HepG2 (cell line): ENCODE results near the gene UVSSA. TPM values are rescaled to one million over a fixed set of nuclear protein-coding genes. Genes with fewer than 3 reads are reported as not detected.

Experiments used
- AGO2 ChIP-seq: fragments of 200-400 bp; formaldehyde crosslinking; optimal IDR thresholded peaks from 2 replicates; pipeline ENCODE3; 2017; ENCODE audit warnings: mild to moderate bottlenecking, low read depth, low read length, moderate library complexity
- FOXC1 ChIP-seq: sonication (generic); formaldehyde crosslinking; IDR thresholded peaks from 2 replicates; pipeline ENCODE4 v1.8.0; 2022; ENCODE audit warnings: mild to moderate bottlenecking, missing genetic modification reagents, borderline replicate concordance
- GZF1 ChIP-seq: sonication (generic); formaldehyde crosslinking; IDR thresholded peaks from 2 replicates; pipeline ENCODE4 v1.5.1; 2020; ENCODE audit warnings: mild to moderate bottlenecking, missing genetic modification reagents
- IRF2 ChIP-seq: IDR thresholded peaks from 2 replicates; pipeline ENCODE4 v1.6.1; 2018; ENCODE audit warnings: missing genetic modification reagents, missing compliant biosample characterization
- IRX3 ChIP-seq: sonication (generic); formaldehyde crosslinking; IDR thresholded peaks from 2 replicates; pipeline ENCODE4 v1.8.1; 2023; ENCODE audit warnings: mild to moderate bottlenecking, low read depth, missing genetic modification reagents, borderline replicate concordance
- KDM1A ChIP-seq: IDR thresholded peaks from 2 replicates; pipeline ENCODE4 v1.6.1; 2016; ENCODE audit warnings: missing compliant biosample characterization
- KLF16 ChIP-seq, 2 experiments: sonication (generic) in 1 of 2; formaldehyde crosslinking in 1 of 2; IDR thresholded peaks; 2 replicates each; pipeline versions ENCODE4 v1.6.1 to v1.8.0; 2016 to 2023; ENCODE audit warnings: missing genetic modification reagents in 2 of 2, missing compliant biosample characterization in 1 of 2
- RXRB ChIP-seq: IDR thresholded peaks from 2 replicates; pipeline ENCODE4 v1.6.1; 2016; ENCODE audit warnings: borderline replicate concordance, missing genetic modification reagents, missing compliant biosample characterization
- TBX2 ChIP-seq: sonication (generic); formaldehyde crosslinking; IDR thresholded peaks from 2 replicates; pipeline ENCODE4 v1.5.0; 2020; ENCODE audit warnings: missing genetic modification reagents, mild to moderate bottlenecking, borderline replicate concordance
- U2AF2 ChIP-seq: fragments of 200-400 bp; formaldehyde crosslinking; IDR thresholded peaks from 2 replicates; pipeline ENCODE4 v1.6.1; 2017; ENCODE audit warnings: low read depth, mild to moderate bottlenecking, low read length
- USF2 ChIP-seq, 2 experiments: sonication (generic) in 1 of 2; formaldehyde crosslinking in 1 of 2; IDR thresholded peaks; 2 replicates each; pipeline versions ENCODE4 v1.5.1 to v1.6.1; 2011 to 2020; ENCODE audit warnings: borderline replicate concordance in 1 of 2, low read depth in 1 of 2, low read length in 1 of 2, mild to moderate bottlenecking in 1 of 2, missing genetic modification reagents in 1 of 2, moderate library complexity in 1 of 2
- ZNF367 ChIP-seq: sonication (generic); formaldehyde crosslinking; IDR thresholded peaks from 2 replicates; pipeline ENCODE4 v1.4.0; 2020; ENCODE audit warnings: missing genetic modification reagents, borderline replicate concordance
- ZNF432 ChIP-seq: sonication (generic); formaldehyde crosslinking; IDR thresholded peaks from 2 replicates; pipeline ENCODE4 v1.5.0; 2020; ENCODE audit warnings: missing genetic modification reagents, mild to moderate bottlenecking, borderline replicate concordance
- ZNF513 ChIP-seq: sonication (generic); formaldehyde crosslinking; conservative IDR thresholded peaks from 2 replicates; pipeline ENCODE4 v1.5.0; 2020; ENCODE audit warnings: missing genetic modification reagents
- ZNF615 ChIP-seq: sonication (generic); formaldehyde crosslinking; IDR thresholded peaks from 2 replicates; pipeline ENCODE4 v1.5.0; 2020; ENCODE audit warnings: mild to moderate bottlenecking, missing genetic modification reagents, borderline replicate concordance
- ZNF703 ChIP-seq: sonication (generic); formaldehyde crosslinking; IDR thresholded peaks from 2 replicates; pipeline ENCODE4 v1.5.1; 2020; ENCODE audit warnings: missing genetic modification reagents, mild to moderate bottlenecking, moderate library complexity, borderline replicate concordance
- ZSCAN21 ChIP-seq: sonication (generic); formaldehyde crosslinking; IDR thresholded peaks from 2 replicates; pipeline ENCODE4 v1.8.0; 2022; ENCODE audit warnings: mild to moderate bottlenecking, missing genetic modification reagents, moderate library complexity, borderline replicate concordance
- polyA plus RNA-seq, 8 experiments: library from polyadenylated mRNA; depleted of rRNA in 3 of 8; stranded (reverse) in 7 of 8; unstranded in 1 of 8; fragments of >200 nt; fragmentation: Illumina TruSeq in 4 of 8; extraction: Trizol in 4 of 8; gene quantifications; 2 replicates each; pipeline versions ENCODE4 v1.2.1 to v1.2.3, GENCODE V29; 2011 to 2016; ENCODE audit warnings: low read depth in 4 of 8, missing spikeins in 1 of 8, mixed read lengths in 1 of 8; ENCODE audit not compliant: insufficient read depth in 1 of 8
- total RNA-seq, 5 experiments: library from RNA; depleted of rRNA; stranded (reverse); fragments of >200 nt; fragmentation: Illumina TruSeq; extraction: Trizol; gene quantifications; 2 replicates each; pipeline ENCODE4 v1.2.3, GENCODE V29; 2016; ENCODE audit warnings: low read depth in 1 of 5
- TF ChIP-seq, protein P1 (sequence below): sonication (generic); formaldehyde crosslinking; IDR thresholded peaks from 2 replicates; pipeline ENCODE4 v1.5.1; 2020; ENCODE audit warnings: missing genetic modification reagents, mild to moderate bottlenecking, borderline replicate concordance
- TF ChIP-seq, protein P2 (sequence below): sonication (generic); formaldehyde crosslinking; IDR thresholded peaks from 2 replicates; pipeline ENCODE4 v1.5.1; 2020; ENCODE audit warnings: mild to moderate bottlenecking, missing genetic modification reagents, moderate library complexity

The UVSSA gene
- total and polyA plus RNA-seq, 2 of the 13 experiments (the other 11 are each of a cell fraction or from before 2014, with no cell fraction given): 4.6 to 8.4 TPM

GRCh38 chr4:1346781-1347409 is at the start of gene UVSSA (continued):
- TF ChIP-seq FOXC1 (CRISPR knock-in tag) (no peak), ZNF432 (no peak), ZSCAN21 (peak; percentile 80; the same call in 1 of the 2 replicates), IRF2 (CRISPR knock-in tag) (peak; percentile 67; the same call in 1 of the 2 replicates), TBX2 (0 out of 2 replicates have a peak, but pooled peaks have one; percentile 52), KDM1A (no peak), ZNF615 (CRISPR knock-in tag) (no peak), ZNF703 (CRISPR knock-in tag) (no peak), U2AF2 (no peak), USF2 (IDR thresholded peaks at IDR 0.05; ENCODE audit: low read depth, low read length) (peak; percentile 87), USF2 (CRISPR knock-in tag; IDR thresholded peaks at IDR 0.05; ENCODE audit: borderline replicate concordance) (peak; percentile 94; the same call in 1 of the 2 replicates), AGO2 (no peak), GZF1 (CRISPR knock-in tag) (no peak), IRX3 (no peak), RXRB (peak; percentile 58; the same call in 1 of the 2 replicates), ZNF367 (CRISPR knock-in tag) (no peak), KLF16 (CRISPR knock-in tag; IDR thresholded peaks at IDR 0.05) (peak in 1 of 2 experiments; percentile 41; a peak in 1 of 4 replicates), ZNF513 (CRISPR knock-in tag) (no peak)
- TF ChIP-seq, protein P1, sequence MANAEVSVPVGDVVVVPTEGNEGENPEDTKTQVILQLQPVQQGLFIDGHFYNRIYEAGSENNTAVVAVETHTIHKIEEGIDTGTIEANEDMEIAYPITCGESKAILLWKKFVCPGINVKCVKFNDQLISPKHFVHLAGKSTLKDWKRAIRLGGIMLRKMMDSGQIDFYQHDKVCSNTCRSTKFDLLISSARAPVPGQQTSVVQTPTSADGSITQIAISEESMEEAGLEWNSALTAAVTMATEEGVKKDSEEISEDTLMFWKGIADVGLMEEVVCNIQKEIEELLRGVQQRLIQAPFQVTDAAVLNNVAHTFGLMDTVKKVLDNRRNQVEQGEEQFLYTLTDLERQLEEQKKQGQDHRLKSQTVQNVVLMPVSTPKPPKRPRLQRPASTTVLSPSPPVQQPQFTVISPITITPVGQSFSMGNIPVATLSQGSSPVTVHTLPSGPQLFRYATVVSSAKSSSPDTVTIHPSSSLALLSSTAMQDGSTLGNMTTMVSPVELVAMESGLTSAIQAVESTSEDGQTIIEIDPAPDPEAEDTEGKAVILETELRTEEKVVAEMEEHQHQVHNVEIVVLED (CRISPR knock-in tag): peak; percentile 98
- TF ChIP-seq, protein P2, sequence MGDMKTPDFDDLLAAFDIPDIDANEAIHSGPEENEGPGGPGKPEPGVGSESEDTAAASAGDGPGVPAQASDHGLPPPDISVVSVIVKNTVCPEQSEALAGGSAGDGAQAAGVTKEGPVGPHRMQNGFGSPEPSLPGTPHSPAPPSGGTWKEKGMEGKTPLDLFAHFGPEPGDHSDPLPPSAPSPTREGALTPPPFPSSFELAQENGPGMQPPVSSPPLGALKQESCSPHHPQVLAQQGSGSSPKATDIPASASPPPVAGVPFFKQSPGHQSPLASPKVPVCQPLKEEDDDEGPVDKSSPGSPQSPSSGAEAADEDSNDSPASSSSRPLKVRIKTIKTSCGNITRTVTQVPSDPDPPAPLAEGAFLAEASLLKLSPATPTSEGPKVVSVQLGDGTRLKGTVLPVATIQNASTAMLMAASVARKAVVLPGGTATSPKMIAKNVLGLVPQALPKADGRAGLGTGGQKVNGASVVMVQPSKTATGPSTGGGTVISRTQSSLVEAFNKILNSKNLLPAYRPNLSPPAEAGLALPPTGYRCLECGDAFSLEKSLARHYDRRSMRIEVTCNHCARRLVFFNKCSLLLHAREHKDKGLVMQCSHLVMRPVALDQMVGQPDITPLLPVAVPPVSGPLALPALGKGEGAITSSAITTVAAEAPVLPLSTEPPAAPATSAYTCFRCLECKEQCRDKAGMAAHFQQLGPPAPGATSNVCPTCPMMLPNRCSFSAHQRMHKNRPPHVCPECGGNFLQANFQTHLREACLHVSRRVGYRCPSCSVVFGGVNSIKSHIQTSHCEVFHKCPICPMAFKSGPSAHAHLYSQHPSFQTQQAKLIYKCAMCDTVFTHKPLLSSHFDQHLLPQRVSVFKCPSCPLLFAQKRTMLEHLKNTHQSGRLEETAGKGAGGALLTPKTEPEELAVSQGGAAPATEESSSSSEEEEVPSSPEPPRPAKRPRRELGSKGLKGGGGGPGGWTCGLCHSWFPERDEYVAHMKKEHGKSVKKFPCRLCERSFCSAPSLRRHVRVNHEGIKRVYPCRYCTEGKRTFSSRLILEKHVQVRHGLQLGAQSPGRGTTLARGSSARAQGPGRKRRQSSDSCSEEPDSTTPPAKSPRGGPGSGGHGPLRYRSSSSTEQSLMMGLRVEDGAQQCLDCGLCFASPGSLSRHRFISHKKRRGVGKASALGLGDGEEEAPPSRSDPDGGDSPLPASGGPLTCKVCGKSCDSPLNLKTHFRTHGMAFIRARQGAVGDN (CRISPR knock-in tag): peak; percentile 70
